DOHH2 (cell line): ENCODE results near the gene MAP6D1.
"Not testable (repeated sequence)": the region's sequence is repeated elsewhere in the genome, so short reads cannot be mapped to it uniquely, and the experiment has no call there.

ENCODE experiments used
- H3F3A ChIP-seq: fragments of 200-600 bp; sonication (generic), shearing (Covaris generic); 2 replicates; pipeline ENCODE4 v1.6.0; 2016; ENCODE audit warnings: antibody characterized with exemption, mild to moderate bottlenecking; ENCODE audit not compliant: control insufficient read depth, insufficient read depth
- H3K27ac ChIP-seq: fragments of 200-600 bp; sonication (generic); 2 replicates; pipeline ENCODE4 v1.5.1; 2014; ENCODE audit warnings: low read depth, mild to moderate bottlenecking, low read length, moderate library complexity
- H3K27me3 ChIP-seq: fragments of 200-600 bp; sonication (generic); 2 replicates; pipeline ENCODE4 v1.6.1; 2014; ENCODE audit warnings: mild to moderate bottlenecking, low read length, mixed read lengths; ENCODE audit not compliant: control insufficient read depth
- H3K36me3 ChIP-seq: fragments of 200-600 bp; sonication (generic); 2 replicates; pipeline ENCODE4 v1.6.1; 2014; ENCODE audit warnings: mild to moderate bottlenecking, low read length, moderate library complexity, mixed read lengths; ENCODE audit not compliant: control insufficient read depth
- H3K4me1 ChIP-seq: fragments of 200-600 bp; sonication (generic); 2 replicates; pipeline ENCODE4 v1.6.1; 2014; ENCODE audit warnings: mild to moderate bottlenecking, low read length, mixed read lengths; ENCODE audit not compliant: control insufficient read depth
- H3K4me2 ChIP-seq: fragments of 200-600 bp; sonication (generic); 2 replicates; pipeline ENCODE4 v1.6.0; 2014; ENCODE audit warnings: mild to moderate bottlenecking, low read length, moderate library complexity
- H3K4me3 ChIP-seq: fragments of 200-600 bp; sonication (generic); 2 replicates; pipeline ENCODE4 v1.5.1; 2014; ENCODE audit warnings: mild to moderate bottlenecking, low read length, mixed read lengths
- H3K79me2 ChIP-seq: fragments of 200-600 bp; sonication (generic); 2 replicates; pipeline ENCODE4 v1.6.1; 2014; ENCODE audit warnings: mild to moderate bottlenecking, low read length, mixed read lengths; ENCODE audit not compliant: control insufficient read depth
- H3K9me2 ChIP-seq: fragments of 200-600 bp; sonication (generic); replicated peaks from 2 replicates; pipeline ENCODE4 v1.6.1; 2014; ENCODE audit warnings: mild to moderate bottlenecking, low read length, mixed read lengths; ENCODE audit not compliant: control insufficient read depth
- H3K9me3 ChIP-seq: fragments of 200-600 bp; sonication (generic); 2 replicates; pipeline ENCODE4 v1.6.1; 2014; ENCODE audit warnings: antibody characterized with exemption, low read length, mixed read lengths; ENCODE audit not compliant: control insufficient read depth, insufficient read depth
- H4K20me1 ChIP-seq: fragments of 200-600 bp; sonication (generic); 2 replicates; pipeline ENCODE4 v1.6.0; 2014; ENCODE audit warnings: low read depth, mild to moderate bottlenecking, antibody characterized with exemption, low read length, moderate library complexity; ENCODE audit not compliant: control insufficient read depth, insufficient read depth
- CTCF ChIP-seq: fragments of 200-600 bp; sonication (generic); IDR thresholded peaks from one replicate; pipeline ENCODE4 v1.5.1; 2014; ENCODE audit warnings: antibody characterized with exemption, mild to moderate bottlenecking, low read depth, low read length; ENCODE audit not compliant: poor library complexity, severe bottlenecking
- EZH2phosphoT487 ChIP-seq: fragments of 200-600 bp; sonication (generic); IDR thresholded peaks from 2 replicates; pipeline ENCODE4 v1.6.1; 2017; ENCODE audit warnings: borderline replicate concordance, mild to moderate bottlenecking, antibody characterized with exemption, low read length, moderate library complexity, mixed read lengths

The MAP6D1 gene

GRCh38 chr3:183777016-183777618 is 48.3 kb downstream of the MAP6D1 start:
- TF ChIP-seq CTCF (no peak), EZH2phosphoT487 (no peak)
- Histone ChIP-seq H3F3A (peaks cover 8% of the 10 kb centered on the region; the same call in 1 of the 2 replicates), H3K79me2 (peaks cover 3% of the 10 kb centered on the region; the same call in 1 of the 2 replicates), H3K36me3 (peaks cover 90% of the 10 kb centered on the region), H3K27me3 (no peaks in the 10 kb centered on the region), H3K9me3 (no peaks in the 10 kb centered on the region), H3K4me3 (no peak overlapping the region), H4K20me1 (no peaks in the 10 kb centered on the region), H3K4me1 (peaks cover 2% of the 10 kb centered on the region; the same call in 1 of the 2 replicates), H3K4me2 (no peak overlapping the region), H3K27ac (no peak overlapping the region), H3K9me2 (no peaks in the 10 kb centered on the region)

DNA sequence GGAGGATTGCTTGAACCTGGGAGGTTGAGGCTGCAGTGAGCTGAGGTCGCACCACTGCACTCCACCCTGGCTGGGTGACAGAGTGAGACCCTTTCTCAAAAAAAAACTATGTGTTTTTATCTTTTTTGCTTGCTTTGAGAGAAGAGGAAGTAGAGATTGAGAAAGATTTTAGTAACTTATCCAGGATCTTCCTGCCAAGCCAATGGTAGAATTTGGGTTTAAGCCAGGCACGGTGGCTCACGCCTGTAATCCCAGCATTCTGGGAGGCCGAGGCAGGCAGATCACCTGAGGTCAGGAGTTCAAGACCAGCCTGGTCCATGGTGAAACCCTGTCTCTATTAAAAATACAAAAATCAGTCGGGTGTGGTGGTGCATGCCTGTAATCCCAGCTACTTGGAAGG is 48.9 kb downstream of the MAP6D1 start:
- H3K4me2 ChIP-seq, H3K9me3 ChIP-seq, H3F3A ChIP-seq, H3K9me2 ChIP-seq, H3K27me3 ChIP-seq, H3K27ac ChIP-seq, H4K20me1 ChIP-seq, H3K79me2 ChIP-seq, H3K4me3 ChIP-seq, H3K4me1 ChIP-seq: not testable (repeated sequence)
- peaks cover 90% of the 10 kb centered on the region for H3K36me3 ChIP-seq

- Histone ChIP-seq H3K9me3 (no peaks in the 10 kb centered on the region), H3K27me3 (no peaks in the 10 kb centered on the region), H3K4me1 (no peaks in the 10 kb centered on the region), H3K9me2 (no peaks in the 10 kb centered on the region), H3K4me3 (no peak overlapping the region), H3K4me2 (no peak overlapping the region), H3K79me2 (no peaks in the 10 kb centered on the region), H3K27ac (no peak overlapping the region), H3K36me3 (peaks cover 88% of the 10 kb centered on the region), H3F3A (peaks cover 8% of the 10 kb centered on the region; the same call in 1 of the 2 replicates), H4K20me1 (no peaks in the 10 kb centered on the region)
- TF ChIP-seq CTCF (no peak), EZH2phosphoT487 (no peak)
These were observed 49.6 kb downstream of the MAP6D1 start for GRCh38 chr3:183775781-183776180.

DNA sequence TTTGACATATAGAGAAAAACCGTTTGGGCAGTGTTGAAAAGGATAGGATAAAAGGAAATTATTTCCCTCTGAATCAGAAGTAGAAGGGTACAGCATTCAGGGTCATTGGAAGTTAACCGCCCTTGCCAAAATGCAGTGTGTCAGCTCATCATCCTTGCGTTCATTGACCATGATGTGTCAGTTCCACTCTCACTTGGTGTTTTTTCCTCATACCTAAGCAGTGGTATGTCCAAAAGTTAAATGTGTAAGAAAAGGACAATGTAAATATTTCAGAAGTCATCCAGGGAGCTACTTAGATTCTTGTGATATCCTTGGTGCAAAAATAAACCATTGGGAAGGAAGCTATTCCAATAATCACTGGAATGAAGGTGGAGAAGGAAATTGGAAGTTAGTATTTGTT is 50.7 kb downstream of the MAP6D1 start:
- Histone ChIP-seq H3K79me2 (no peaks in the 10 kb centered on the region), H4K20me1 (no peaks in the 10 kb centered on the region), H3K9me3 (no peaks in the 10 kb centered on the region), H3K4me1 (no peaks in the 10 kb centered on the region), H3K36me3 (peaks cover 79% of the 10 kb centered on the region), H3K4me2 (no peak overlapping the region), H3K9me2 (no peaks in the 10 kb centered on the region), H3K27ac (no peak overlapping the region), H3K4me3 (no peak overlapping the region), H3F3A (peaks cover 5% of the 10 kb centered on the region; the same call in 1 of the 2 replicates), H3K27me3 (no peaks in the 10 kb centered on the region)
- TF ChIP-seq CTCF (no peak), EZH2phosphoT487 (no peak)
